DOHH2 (cell line): Measurements from ENCODE around the gene PEX26.

ENCODE experiments used
- EZH2phosphoT487 ChIP-seq: fragments of 200-600 bp; sonication (generic); IDR thresholded peaks from 2 replicates; pipeline ENCODE4 v1.6.1; 2017; ENCODE audit warnings: borderline replicate concordance, mild to moderate bottlenecking, antibody characterized with exemption, low read length, moderate library complexity, mixed read lengths
- TF ChIP-seq, protein P1 (sequence below): fragments of 200-600 bp; sonication (generic); IDR thresholded peaks from one replicate; pipeline ENCODE4 v1.5.1; 2014; ENCODE audit warnings: antibody characterized with exemption, mild to moderate bottlenecking, low read depth, low read length; ENCODE audit not compliant: poor library complexity, severe bottlenecking

DNA sequence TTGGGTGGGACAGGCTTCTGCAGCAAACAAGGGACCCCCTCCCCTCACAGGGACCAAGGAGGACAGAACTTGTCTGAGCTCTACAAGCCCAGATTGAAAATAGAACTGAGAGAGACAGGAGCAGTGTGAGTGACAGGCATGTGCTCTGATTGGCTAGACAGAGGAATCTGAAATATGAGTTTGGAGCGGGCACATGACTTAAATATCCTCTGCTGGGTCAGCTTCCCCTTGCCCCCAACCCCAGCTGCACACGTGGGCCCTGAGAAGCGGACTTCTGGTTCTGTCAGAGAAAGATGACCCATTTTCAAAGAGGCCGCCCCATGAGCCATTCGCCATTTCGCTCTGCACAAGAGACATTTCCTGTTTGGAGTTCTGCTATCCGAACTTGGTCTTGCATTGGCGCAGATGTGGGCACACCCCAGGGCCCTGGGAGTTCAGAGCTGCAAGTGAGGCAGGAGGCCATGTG lies 38.1 kb downstream of the PEX26 start:
- TF ChIP-seq, protein P1, sequence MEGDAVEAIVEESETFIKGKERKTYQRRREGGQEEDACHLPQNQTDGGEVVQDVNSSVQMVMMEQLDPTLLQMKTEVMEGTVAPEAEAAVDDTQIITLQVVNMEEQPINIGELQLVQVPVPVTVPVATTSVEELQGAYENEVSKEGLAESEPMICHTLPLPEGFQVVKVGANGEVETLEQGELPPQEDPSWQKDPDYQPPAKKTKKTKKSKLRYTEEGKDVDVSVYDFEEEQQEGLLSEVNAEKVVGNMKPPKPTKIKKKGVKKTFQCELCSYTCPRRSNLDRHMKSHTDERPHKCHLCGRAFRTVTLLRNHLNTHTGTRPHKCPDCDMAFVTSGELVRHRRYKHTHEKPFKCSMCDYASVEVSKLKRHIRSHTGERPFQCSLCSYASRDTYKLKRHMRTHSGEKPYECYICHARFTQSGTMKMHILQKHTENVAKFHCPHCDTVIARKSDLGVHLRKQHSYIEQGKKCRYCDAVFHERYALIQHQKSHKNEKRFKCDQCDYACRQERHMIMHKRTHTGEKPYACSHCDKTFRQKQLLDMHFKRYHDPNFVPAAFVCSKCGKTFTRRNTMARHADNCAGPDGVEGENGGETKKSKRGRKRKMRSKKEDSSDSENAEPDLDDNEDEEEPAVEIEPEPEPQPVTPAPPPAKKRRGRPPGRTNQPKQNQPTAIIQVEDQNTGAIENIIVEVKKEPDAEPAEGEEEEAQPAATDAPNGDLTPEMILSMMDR: no peak
- TF ChIP-seq EZH2phosphoT487: no peak
